WTC11 (cell line): ENCODE measurements around the gene HIBADH. TPM values are rescaled to one million over a fixed set of nuclear protein-coding genes. Genes with fewer than 3 reads are reported as not detected.

Source experiments
- ATAC-seq: fragments of 200-7000 bp; cut with Tn5 transposase; 2 replicates; pipeline ENCODE4 v1.10.0; 2021; ENCODE audit warnings: mild to moderate bottlenecking, moderate library complexity
- CTCF ChIA-PET: fragments of 300-600 bp; sonication (Branson Sonifier 250); formaldehyde crosslinking; loops from one replicate; lab custom pipeline; 2021; ENCODE audit warnings: antibody characterized with exemption; lab: Charles Lee
- POLR2A ChIA-PET: fragments of 350-600 bp; sonication (Branson Sonifier 250); formaldehyde crosslinking; loops from one replicate; lab custom pipeline; 2021; ENCODE audit warnings: antibody characterized with exemption; lab: Charles Lee
- DNase-seq: peaks from one replicate; pipeline ENCODE4 v3.0.0; 2021; ENCODE audit warnings: low spot score
- H3K27ac Mint-ChIP-seq: 2 replicates; pipeline ENCODE4 v1.8.0; 2021; ENCODE audit warnings: mixed read lengths
- H3K27me3 Mint-ChIP-seq: 2 replicates; pipeline ENCODE4 v1.8.0; 2021; ENCODE audit warnings: low read depth, mild to moderate bottlenecking, moderate library complexity, mixed read lengths
- H3K36me3 Mint-ChIP-seq: 2 replicates; pipeline ENCODE4 v1.8.0; 2021; ENCODE audit warnings: mixed read lengths
- H3K4me1 Mint-ChIP-seq: 2 replicates; pipeline ENCODE4 v1.8.0; 2022; ENCODE audit warnings: mixed read lengths
- H3K4me3 Mint-ChIP-seq: 2 replicates; pipeline ENCODE4 v1.8.0; 2021; ENCODE audit warnings: mild to moderate bottlenecking, moderate library complexity, mixed read lengths
- H3K9me3 Mint-ChIP-seq: 2 replicates; pipeline ENCODE4 v1.8.0; 2021; ENCODE audit warnings: mixed read lengths
- ARID4B ChIP-seq: sonication (generic); formaldehyde crosslinking; IDR thresholded peaks from 2 replicates; pipeline ENCODE4 v1.8.0; 2023; ENCODE audit warnings: missing genetic modification reagents, mild to moderate bottlenecking, borderline replicate concordance
- ATF1 ChIP-seq: sonication (generic); formaldehyde crosslinking; IDR thresholded peaks from 2 replicates; pipeline ENCODE4 v1.8.1; 2023; ENCODE audit warnings: mild to moderate bottlenecking, moderate library complexity, missing genetic modification reagents
- ATF3 ChIP-seq: sonication (generic); formaldehyde crosslinking; conservative IDR thresholded peaks from 2 replicates; pipeline ENCODE4 v1.8.1; 2022; ENCODE audit warnings: mild to moderate bottlenecking, missing genetic modification reagents
- E2F4 ChIP-seq: sonication (generic); formaldehyde crosslinking; IDR thresholded peaks from 2 replicates; pipeline ENCODE4 v1.8.1; 2022; ENCODE audit warnings: low read depth, mild to moderate bottlenecking, moderate library complexity, missing genetic modification reagents, borderline replicate concordance
- JAZF1 ChIP-seq: fragments of 250-450 bp; sonication (Bioruptor Pico); IDR thresholded peaks from 2 replicates; pipeline ENCODE4 v1.9.0; 2021; ENCODE audit warnings: moderate library complexity, mild to moderate bottlenecking, inconsistent platforms
- MAX ChIP-seq: sonication (generic); formaldehyde crosslinking; IDR thresholded peaks from 2 replicates; pipeline ENCODE4 v1.8.0; 2022; ENCODE audit warnings: mild to moderate bottlenecking, missing genetic modification reagents
- NR3C1 ChIP-seq: sonication (generic); formaldehyde crosslinking; conservative IDR thresholded peaks from 2 replicates; pipeline ENCODE4 v1.8.1; 2023; ENCODE audit warnings: low read depth, mild to moderate bottlenecking, missing genetic modification reagents
- PREB ChIP-seq: sonication (generic); formaldehyde crosslinking; IDR thresholded peaks from 2 replicates; pipeline ENCODE4 v1.8.1; 2022; ENCODE audit warnings: mild to moderate bottlenecking, missing genetic modification reagents, moderate library complexity, borderline replicate concordance
- STAT6 ChIP-seq: sonication (generic); formaldehyde crosslinking; conservative IDR thresholded peaks from 2 replicates; pipeline ENCODE4 v1.8.1; 2023; ENCODE audit warnings: mild to moderate bottlenecking, low read depth, missing genetic modification reagents, moderate library complexity
- TP53 ChIP-seq: sonication (generic); formaldehyde crosslinking; IDR thresholded peaks from 2 replicates; pipeline ENCODE4 v1.8.1; 2023; ENCODE audit warnings: mild to moderate bottlenecking, missing genetic modification reagents
- ZBTB43 ChIP-seq: sonication (generic); formaldehyde crosslinking; IDR thresholded peaks from 2 replicates; pipeline ENCODE4 v1.8.1; 2023; ENCODE audit warnings: mild to moderate bottlenecking, missing genetic modification reagents
- ZNF425 ChIP-seq: fragments of 250-450 bp; sonication (Bioruptor Pico); conservative IDR thresholded peaks from 2 replicates; pipeline ENCODE4 v1.9.0; 2021; ENCODE audit warnings: mild to moderate bottlenecking
- ZNF532 ChIP-seq: fragments of 250-450 bp; sonication (Bioruptor Pico); IDR thresholded peaks from 2 replicates; pipeline ENCODE4 v1.9.0; 2021; ENCODE audit warnings: mild to moderate bottlenecking, borderline replicate concordance
- total RNA-seq: library from RNA; stranded (reverse); gene quantifications from 3 replicates; pipeline ENCODE4 v1.2.3, GENCODE V29; 2021

HIBADH gene
- total RNA-seq, 1 experiment from 2014 or later = 27.9 TPM

- POLR2A ChIA-PET = no interaction called here
- Mint-ChIP-seq H3K27me3 (no peaks in the 10 kb centered on the region), H3K4me3 (no peak overlapping the region), H3K36me3 (no peaks in the 10 kb centered on the region), H3K9me3 (no peaks in the 10 kb centered on the region), H3K4me1 (peaks cover 40% of the 10 kb centered on the region)
- ATAC-seq (no peak), DNase-seq (no peak)
- TF ChIP-seq E2F4 (CRISPR knock-in tag) = no peak
- no peak for TF ChIP-seq MAX (CRISPR knock-in tag)
- TF ChIP-seq JAZF1 (CRISPR knock-in tag) = no peak
- TF ChIP-seq ZNF532 (CRISPR knock-in tag) = no peak
- TF ChIP-seq ZBTB43 (CRISPR knock-in tag) = no peak
- no peak for TF ChIP-seq ARID4B
- TF ChIP-seq STAT6 (CRISPR knock-in tag) = no peak
- TF ChIP-seq NR3C1 (CRISPR knock-in tag) = no peak
- TF ChIP-seq ATF3 (CRISPR knock-in tag) = no peak
- no peak for TF ChIP-seq ZNF425
- TF ChIP-seq TP53 (CRISPR knock-in tag) = no peak
- TF ChIP-seq PREB (CRISPR knock-in tag) = no peak
- TF ChIP-seq ATF1 = no peak
- TF ChIP-seq, all 79 proteins: peak for 0
- no peak overlapping the region for H3K27ac Mint-ChIP-seq
- CTCF ChIA-PET = interaction anchor here (0.6 kb wide), 1 partner anchor 374 kb away, joined by 3 read pairs; no protein-coding TSS in a partner anchor
Measured at GRCh38 chr7:27608776-27609495, 53.7 kb downstream of the HIBADH start.
